Stimulated activated CD8-positive, alpha-beta memory T cell treated with anti-CD3 and anti-CD28 coated beads, Interleukin-7, amount 100 ng/mL, for 4 hours (primary cell): Measurements from ENCODE around the gene ZFP37.
"Not testable (repeated sequence)": the region's sequence is repeated elsewhere in the genome, so short reads cannot be mapped to it uniquely, and the experiment has no call there.

Experiments
- DNase-seq, 2 donors: peaks; one replicate each; pipeline ENCODE4 v3.0.0-alpha.2; 2020; ENCODE audit warnings: low read depth in 2 of 2

ZFP37 gene

DNA sequence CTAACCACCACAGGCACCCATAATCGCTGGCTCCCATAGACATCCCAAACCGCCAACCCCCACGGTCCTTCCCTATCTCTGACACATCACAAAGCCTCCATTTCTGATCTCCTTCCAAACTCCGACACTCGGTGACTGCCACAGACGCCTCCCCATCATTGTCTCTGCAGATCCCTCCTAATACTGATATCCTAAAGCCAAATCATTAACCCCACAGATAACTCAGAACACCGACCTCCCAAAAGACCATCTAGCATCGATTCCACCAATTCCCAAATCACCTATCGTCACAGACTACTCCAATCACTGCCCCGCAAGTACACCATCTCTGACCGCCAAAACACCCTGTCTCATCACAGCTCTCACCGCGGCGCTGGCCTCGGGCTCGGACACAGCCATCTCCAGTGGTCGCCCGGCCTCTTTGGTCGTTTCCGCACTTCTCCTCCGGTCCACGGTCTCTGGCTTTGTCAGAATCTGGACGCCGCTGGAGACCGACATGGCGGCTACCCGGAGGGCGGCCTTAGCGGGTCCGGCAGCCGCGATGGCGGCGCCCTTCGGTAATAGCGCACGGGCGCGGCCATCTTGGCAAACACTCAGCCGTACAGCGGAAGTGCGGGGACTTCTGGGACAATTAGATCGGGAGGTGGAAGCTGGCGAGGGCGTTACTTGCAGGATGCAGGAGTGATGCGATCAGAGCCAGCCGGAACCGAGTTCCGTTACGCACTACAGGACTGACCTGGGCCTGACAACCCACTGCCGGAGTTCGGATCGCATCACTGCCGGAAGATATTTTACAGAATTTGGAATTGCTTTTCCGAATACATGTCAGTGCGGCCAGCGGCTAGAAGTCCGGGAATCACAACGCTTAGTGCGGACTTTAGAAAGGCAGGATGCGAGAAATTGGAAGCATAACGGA, at the start of gene ZFP37:
ZFP37 (minus strand) TSS at position 534 of the 916 bp plus-strand sequence; CDS start at position 498, 36 bp downstream.
- DNase-seq, result peak; percentile 43 to 64

DNA sequence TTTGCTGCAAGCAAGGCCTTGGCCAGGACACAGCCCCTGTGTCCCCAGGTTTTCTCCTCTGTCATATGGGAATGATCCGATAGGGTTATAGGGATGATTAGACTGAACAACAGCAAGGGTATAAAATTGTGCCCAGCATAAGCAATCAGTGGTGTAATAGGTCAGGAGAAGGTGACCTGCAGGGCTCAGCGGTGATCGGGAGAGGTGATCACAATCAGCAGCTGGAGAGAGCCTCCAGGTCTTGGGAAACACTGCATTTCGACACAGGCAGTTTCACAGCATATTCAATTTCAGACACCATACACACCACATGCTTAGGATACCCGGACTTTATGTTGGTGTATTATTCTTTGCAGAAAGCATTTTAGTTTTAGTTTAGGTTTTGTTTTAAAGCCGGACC, 48.8 kb upstream of the ZFP37 start:
- DNase-seq, result not testable (repeated sequence)

DNA sequence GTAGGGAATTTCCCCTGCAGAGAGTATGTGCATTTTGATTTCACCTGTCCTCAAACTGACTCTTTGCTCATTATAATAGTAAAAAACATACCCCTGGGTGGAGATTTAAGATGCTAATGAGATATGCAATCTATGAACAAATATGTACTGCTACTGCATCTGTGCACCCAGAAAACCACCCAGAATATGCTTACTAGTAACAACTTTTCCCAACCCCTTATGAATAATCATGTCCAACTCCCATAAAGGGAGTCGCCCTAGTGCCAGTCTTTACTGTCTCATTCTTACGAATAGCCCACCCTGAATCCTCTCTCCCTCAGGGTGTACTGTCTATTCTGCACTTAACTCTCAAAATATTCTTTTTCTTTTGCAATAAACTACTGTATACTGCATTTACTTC, 39.0 kb upstream of the ZFP37 start:
- no peak for DNase-seq

DNA sequence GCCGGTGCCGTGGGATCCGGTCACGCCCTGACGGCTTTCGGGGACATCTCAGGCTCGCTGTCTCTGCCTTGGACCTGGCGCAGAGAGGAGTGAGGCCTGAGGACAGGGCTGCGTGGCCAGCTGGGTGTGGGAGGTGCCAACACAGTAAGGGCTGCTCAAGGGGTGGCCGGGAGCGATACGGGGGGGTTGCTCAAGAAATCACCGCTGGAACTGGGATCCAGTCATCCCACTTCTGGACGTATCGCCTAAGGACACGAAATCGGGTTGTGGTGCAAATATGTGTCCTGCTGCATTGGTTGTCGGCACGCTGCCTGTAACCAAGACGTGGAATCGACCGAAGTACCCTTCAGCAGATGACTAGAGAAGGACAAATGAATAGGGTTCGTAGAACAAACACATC, 33.4 kb upstream of the ZFP37 start:
- not testable (repeated sequence) for DNase-seq

DNA sequence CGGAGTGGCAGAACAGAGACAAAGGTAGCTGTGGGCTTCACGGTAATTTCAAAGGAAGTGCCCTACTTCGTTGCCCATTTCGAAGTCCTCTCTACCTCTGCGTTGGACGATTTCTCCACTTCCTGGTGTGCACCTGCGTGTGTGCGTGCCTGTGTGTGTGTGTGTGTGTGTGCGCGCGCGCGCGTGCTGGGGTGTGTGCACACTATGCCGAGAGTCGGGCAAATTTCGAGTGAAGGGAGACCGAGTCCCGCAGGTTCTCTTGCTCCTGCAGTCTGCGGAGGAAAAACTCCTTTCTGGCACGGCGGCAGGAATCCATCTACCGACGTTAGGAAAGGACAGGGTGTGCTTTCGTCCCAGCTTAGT, 32.6 kb upstream of the ZFP37 start:
- not testable (repeated sequence) for DNase-seq

DNA sequence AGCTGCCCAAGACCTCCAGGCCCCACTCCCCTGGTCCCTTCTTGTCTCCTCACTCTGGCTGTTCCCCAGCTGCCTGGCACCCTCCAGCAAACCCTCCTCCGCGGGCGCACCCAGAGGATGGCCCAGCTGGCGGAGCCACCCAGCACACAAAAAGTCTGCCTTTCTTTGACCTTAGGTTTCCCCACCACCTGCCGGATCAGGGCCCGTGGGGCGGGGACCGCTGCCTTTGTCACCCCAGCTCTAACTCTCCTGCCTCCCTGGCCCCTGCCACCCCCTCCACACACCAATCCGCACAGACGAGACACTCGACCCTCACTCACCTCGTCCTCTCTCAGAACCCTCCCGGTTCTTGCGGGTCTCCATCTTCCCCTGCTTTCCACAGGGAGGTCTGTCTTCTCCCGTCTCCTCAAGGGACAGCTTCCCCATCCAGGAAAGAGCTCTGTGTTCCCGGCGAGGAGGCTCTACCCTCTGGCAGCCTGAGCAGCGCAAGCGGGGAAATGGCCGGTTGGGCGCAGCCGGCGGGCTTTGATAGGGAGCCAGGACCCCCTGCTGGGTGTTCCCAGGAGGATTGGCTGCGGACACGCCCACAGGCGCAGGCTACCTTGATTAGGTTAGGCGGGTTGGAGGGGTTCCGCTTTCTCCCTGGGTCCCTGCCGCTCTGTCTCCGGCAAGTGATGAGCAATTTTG, 32.1 kb upstream of the ZFP37 start:
- not testable (repeated sequence) for DNase-seq

DNA sequence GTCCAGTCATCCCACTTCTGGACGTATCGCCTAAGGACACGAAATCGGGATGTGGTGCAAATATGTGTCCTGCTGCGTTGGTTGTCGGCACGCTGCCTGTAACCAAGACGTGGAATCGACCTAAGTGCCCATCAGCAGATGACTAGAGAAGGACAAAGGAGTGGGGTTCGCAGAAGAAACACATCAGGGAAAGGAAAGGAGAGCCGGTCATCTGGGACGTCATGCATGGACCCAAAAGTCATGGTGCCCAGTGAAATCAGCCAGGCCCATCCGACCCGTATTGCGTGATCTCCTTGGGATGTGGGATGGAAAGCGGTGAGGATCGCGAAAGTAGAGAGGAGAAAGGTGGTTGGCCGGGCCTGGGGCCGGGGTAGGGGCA, 6.4 kb upstream of the ZFP37 start:
- not testable (repeated sequence) for DNase-seq

DNA sequence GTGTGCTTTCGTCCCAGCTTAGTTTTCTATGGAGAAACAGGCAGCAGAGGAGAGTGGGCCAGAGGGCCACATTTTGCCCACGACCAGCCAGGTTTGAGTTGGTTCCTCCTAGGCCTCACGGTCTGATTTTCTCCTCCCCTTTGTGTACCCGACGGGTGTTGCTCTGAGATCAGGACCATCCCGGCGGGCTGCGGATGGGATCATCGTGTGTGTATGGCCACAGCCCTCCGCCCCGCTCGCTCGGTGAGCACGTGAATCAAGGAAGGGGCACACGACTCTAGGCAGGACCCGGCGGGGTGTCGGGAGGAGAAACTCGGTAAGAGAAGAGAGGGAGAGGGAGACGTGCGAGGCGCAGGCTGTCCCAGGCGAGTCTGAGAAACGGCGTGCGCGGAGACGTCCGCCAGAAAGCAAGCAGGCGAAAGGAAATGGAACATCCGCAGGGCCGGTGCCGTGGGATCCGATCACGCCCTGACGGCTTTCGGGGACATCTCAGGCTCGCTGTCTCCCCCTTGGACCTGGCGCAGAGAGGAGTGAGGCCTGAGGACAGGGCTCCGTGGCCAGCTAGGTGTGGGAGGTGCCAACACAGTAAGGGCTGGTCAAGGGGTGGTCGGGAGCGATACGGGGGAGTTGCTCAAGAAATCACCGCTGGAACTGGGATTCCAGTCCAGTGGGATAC, 5.9 kb upstream of the ZFP37 start:
- DNase-seq, result not testable (repeated sequence)

DNA sequence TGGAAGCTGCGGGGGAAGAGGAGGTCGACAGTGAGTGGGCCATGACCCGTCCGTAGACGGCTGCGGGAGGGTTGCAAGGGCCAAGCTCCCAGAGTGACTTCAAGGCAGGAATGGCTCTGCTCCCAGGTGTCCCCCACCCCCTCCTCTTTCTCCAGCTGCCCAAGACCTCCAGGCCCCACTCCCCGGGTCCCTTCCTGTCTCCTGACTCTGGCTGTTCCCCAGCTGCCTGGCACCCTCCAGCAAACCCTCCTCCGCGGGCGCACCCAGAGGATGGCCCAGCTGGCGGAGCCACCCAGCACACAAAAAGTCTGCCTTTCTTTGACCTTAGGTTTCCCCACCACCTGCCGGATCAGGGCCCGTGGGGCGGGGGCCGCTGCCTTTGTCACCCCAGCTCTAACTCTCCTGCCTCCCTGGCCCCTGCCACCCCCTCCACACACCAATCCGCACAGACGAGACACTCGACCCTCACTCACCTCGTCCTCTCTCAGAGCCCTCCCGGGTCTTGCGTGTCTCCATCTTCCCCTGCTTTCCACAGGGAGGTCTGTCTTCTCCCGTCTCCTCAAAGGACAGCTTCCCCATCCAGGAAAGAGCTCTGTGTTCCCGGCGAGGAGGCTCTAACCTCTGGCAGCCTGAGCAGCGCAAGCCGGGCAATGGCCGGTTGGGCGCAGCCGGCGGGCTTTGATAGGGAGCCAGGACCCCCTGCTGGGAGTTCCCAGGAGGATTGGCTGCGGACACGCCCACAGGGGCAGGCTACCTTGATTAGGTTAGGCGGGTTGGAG, 4.7 kb upstream of the ZFP37 start:
- not testable (repeated sequence) for DNase-seq

DNA sequence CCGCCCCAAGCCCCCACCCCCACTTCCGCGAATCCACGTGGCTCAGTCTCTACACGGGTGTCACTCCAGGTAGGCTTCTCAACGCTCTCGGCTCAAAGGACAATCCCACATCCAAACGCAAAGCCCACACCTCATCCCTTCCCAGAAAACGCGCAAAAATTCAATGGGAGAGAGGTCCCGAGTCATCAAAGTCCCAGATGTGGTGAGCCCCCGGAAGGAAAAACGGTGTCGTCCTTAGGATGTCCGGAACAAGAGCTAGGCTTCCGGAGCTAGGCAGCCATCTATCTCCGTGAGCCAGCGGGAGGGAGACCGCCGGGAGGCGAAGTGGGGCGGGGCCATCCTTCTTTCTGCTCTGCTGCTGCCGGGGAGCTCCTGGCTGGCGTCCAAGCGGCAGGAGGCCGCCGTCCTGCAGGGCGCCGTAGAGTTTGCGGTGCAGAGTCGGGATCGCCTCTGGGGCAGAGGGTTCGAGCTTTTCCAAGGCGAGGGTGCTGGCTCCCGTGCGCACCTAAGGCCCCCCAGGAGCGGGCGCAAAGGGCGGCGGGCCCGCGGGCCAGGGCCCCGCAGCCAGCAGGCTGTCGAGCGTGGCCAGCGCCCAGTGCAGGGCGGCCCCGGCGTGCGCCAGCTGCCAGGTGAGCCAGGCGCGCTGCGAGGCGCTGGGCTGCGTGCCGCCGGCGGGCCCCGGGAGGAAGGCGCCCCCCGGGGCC, 3.2 kb upstream of the ZFP37 start:
- not testable (repeated sequence) for DNase-seq

DNA sequence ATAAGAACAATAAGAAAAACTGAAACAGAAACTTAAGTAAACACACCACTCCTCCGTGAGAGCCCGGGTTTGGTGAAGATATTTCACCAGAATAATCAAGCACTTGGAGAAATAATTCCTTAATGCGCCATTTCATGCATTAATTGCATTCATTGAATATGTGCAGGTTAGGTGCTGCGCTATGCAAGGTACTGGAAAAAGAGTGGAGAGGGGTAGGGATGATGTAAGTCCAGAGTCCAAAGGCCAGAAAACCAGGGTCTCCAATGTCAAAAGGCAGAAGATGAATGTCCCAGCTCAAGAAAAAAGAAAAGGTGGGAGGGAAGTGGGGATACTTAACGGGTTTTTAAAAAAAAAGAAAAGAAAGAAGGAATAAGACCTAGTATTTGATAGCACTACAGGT, 669 bp upstream of the ZFP37 start:
- no peak for DNase-seq

DNA sequence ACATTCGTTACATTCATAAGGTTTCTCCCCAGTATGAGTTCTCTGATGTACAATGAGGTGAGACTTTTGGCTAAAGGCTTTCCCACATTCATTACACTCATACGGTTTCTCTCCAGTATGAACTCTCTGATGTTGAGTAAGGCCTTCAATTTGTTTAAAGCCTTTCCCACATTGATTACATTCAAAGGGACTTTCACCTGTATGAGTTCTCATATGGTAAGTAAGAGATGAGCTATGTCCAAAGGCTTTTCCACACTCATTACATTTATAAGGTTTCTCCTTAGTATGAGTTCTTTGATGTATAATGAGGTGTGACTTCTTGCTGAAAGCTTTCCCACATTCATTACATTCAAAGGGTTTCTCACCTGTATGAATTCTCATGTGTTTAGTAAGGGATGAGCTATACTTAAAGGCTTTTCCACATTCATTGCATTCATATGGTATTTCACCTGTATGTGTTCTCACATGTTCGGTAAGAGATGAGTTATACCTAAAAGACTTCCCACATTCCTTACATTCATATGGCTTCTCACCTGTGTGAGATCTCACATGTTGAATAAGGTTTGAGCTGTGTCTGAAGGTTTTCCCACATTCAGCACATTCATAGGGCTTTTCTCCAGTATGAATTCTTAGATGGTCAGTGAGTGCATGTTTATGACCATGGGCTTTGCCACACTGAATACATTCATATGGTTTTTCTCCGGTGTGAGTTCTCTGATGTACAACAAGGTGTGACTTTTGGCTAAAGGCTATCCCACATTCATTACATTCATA, 13.5 kb downstream of the ZFP37 start:
- no peak for DNase-seq

DNA sequence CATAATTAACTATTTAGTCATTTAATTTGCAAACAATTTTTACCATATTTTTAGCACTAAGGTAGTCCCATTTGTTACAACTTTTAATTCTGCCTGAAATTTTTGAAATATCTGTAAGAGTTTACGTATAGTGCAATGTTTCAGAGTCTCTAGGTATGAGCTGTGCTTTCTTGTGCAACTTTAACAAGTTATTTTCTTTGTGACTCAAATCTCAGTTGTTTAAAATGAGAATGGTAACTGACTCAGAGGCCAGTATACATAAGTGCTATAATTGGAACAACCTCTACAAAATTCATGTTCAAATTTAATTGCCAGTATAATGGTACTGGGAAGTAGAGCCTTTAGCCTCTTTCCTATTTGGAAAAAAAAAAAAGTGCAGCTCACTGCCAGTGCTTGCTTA, 30.3 kb downstream of the ZFP37 start:
- no peak for DNase-seq

DNA sequence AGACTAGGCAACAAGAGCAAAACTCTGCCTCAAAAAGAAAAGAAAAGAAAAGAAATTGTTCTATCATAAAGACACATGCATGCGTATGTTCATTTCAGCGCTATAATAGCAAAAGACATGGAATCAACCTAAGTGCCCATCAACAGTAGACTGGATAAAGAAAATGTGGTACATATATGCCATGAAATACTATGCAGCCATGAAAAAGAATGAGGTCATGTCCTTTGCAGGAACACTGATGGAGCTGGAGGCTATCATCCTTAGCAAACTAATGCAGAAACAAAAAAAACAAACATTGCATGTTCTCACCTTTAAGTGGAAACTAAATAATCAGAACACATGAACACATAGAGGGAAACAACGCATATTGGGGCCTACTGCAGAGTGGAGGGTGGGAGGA, 38.3 kb downstream of the ZFP37 start:
- DNase-seq, result no peak

DNA sequence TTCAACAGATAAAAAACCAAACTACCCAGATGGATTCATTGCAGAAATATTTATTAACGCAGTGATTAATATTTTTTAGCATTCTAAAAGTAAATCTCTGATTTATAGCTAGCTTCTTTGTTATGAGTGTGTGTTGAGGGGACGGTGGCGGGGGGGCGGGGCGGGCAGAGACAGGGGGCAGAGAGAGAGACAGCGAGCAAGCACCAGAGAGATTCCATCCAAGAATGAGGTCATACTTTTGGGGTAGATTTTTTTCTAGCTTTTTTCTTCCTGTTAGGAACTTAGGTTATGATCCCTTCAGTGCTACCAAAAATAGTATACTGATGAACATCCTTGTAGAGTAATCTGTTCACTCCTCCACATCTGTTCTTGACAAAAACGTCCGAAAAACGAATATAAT, 44.0 kb downstream of the ZFP37 start:
- DNase-seq, result no peak

DNA sequence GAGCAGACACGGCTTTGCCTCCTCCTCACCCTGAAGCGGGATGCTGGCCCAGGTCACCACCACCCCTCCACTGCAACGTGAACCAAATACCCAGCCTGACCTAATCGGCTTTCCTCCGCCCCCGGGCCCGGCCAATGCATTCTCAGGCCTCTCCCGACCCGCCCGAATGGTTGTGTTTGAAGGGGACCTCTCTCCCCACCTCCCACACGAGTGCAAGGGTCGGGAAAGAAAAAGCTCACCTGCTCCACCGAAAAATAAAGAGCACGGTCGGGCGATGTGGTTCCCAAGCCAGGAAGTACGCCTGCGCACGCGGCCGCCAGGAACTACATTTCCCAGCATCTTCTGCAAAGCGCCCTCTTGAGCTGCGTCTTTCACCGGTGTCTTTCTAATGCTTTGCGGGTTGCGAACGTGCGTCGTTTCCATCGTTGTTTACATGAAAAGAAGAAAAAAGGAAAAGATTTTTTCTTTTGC, 44.6 kb downstream of the ZFP37 start, which contains the start of gene ZNF883:
ZNF883 (minus strand) TSS at position 282 of the 471 bp plus-strand sequence.
- peak; percentile 1 to 6 for DNase-seq

DNA sequence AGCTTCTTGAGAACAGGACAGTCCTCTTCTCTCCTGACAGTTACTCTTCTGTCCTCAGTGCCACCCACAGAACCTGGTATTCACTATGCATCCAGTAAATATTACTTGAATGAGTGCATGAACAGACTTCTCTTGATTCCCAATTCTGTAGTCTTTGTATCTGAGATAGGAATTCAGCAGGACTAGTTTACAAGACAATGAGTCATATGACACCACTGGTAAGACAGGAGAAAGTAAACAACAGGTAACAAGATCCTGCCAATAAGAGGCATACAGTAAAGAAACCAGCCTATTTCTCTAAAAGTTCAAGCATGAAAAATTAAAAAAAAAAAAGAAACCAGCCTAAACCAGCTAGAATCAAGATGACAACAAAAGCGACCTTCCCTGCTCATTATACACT, 50.7 kb downstream of the ZFP37 start:
- DNase-seq, result no peak

DNA sequence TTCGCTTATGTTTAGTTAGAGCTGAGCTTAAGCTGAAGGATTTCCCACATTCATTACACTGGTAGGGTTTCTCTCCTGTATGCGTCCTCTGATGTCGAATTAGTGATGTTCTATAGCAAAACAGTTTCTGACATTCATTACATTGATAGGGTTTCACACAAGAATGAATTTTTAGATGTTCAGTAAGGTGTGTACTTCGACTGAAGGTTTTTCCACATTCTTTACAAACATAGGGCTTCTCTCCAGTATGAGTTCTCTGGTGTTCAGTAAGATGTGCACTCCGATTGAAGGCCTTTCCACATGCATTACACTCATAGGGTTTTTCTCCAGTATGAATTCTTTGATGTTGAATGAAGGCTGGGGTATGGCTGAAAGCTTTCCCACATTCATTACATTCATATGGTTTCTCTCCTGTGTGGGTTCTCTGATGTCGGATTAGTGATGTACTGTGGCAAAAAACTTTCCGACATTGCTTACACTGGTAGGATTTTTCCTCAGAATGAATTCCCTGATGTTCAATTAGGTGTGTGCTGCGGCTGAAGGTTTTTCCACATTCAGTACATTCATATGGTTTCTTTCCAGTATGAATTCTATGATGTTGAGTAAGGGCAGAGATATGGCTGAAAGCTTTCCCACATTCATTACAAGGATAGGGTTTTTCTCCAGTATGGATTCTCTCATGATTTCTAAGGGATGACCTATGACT, 59.1 kb downstream of the ZFP37 start:
- no peak for DNase-seq
